C4-2B (cell line): ENCODE data around the gene CUEDC1.

ENCODE experiments used
- ZFX ChIP-seq: fragments of 450-650 bp; IDR thresholded peaks from 2 replicates; pipeline ENCODE4 v1.6.1; 2017
- TF ChIP-seq, protein P1 (sequence below): fragments of 450-650 bp; conservative IDR thresholded peaks from 2 replicates; pipeline ENCODE4 v1.5.1; 2017; ENCODE audit warnings: mild to moderate bottlenecking

DNA sequence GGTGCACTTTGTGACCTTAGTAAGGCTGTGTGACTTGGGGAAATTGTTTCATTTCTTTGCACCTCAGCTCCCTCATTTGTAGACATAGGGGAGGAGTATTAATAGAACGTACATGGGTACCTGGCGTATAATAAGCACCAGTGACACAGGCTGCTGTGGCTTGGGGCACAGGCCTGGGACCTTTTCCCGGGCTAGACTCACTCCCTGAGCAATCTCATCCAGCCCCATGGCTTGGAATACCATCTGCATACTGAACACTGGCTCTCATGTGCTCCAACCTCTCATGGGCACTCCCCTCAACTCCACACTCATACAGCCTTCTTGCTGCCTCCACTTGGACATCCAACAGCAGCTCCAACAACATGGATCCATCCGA lies 64.4 kb downstream of the CUEDC1 start:
- TF ChIP-seq, protein P1, sequence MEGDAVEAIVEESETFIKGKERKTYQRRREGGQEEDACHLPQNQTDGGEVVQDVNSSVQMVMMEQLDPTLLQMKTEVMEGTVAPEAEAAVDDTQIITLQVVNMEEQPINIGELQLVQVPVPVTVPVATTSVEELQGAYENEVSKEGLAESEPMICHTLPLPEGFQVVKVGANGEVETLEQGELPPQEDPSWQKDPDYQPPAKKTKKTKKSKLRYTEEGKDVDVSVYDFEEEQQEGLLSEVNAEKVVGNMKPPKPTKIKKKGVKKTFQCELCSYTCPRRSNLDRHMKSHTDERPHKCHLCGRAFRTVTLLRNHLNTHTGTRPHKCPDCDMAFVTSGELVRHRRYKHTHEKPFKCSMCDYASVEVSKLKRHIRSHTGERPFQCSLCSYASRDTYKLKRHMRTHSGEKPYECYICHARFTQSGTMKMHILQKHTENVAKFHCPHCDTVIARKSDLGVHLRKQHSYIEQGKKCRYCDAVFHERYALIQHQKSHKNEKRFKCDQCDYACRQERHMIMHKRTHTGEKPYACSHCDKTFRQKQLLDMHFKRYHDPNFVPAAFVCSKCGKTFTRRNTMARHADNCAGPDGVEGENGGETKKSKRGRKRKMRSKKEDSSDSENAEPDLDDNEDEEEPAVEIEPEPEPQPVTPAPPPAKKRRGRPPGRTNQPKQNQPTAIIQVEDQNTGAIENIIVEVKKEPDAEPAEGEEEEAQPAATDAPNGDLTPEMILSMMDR = no peak
- no peak for TF ChIP-seq ZFX
